ENCODE data around the gene SAPCD2.

DNA sequence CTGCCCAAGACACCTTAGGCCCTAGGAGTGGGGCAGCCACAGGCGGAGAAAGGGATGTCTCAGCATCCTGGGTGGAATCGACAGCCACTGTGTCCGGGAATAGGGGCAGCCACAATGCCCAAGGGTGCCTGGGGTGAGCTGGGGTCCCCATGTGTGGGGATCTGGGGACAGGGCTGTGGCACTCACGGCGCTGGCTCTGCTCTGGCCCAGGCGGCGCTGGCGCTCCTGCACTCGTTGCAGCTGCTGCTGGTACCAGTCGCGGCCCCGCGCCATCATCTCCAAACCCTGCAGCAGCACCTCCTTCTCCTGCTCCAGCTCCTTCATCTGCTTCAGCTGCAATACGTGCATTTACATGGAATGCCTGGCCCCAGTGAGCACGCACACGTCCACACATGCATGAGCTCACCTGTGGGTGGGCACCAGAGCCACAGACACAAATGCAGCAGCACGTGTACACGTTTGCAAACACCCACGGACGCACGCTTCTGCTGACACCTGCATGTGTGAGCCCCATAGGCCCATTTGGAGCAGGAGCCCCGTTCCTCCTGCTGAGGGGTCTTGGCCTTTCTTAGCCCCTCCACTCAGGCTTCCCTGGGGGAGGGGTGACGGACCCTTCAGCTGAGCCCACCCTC lies 4.9 kb downstream of the SAPCD2 start:
- TF ChIP-seq, protein P1, sequence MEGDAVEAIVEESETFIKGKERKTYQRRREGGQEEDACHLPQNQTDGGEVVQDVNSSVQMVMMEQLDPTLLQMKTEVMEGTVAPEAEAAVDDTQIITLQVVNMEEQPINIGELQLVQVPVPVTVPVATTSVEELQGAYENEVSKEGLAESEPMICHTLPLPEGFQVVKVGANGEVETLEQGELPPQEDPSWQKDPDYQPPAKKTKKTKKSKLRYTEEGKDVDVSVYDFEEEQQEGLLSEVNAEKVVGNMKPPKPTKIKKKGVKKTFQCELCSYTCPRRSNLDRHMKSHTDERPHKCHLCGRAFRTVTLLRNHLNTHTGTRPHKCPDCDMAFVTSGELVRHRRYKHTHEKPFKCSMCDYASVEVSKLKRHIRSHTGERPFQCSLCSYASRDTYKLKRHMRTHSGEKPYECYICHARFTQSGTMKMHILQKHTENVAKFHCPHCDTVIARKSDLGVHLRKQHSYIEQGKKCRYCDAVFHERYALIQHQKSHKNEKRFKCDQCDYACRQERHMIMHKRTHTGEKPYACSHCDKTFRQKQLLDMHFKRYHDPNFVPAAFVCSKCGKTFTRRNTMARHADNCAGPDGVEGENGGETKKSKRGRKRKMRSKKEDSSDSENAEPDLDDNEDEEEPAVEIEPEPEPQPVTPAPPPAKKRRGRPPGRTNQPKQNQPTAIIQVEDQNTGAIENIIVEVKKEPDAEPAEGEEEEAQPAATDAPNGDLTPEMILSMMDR (IDR thresholded peaks at IDR 0.05; ENCODE audit: control extremely low read depth in 1 of 3, insufficient read depth in 1 of 3, low read depth in 1 of 3, low read length in 3 of 3) = no peak
- no peak for TF ChIP-seq SP2 (IDR thresholded peaks at IDR 0.05; ENCODE audit: low read length)
